ENCODE data around the gene EP400. TPM values are rescaled to one million over a fixed set of nuclear protein-coding genes. Genes with fewer than 3 reads are reported as not detected.

The EP400 gene
- total and polyA plus RNA-seq, 2 of the 4 experiments (the other 2 are of a cell fraction), result 4.3 to 11.4 TPM

- Histone ChIP-seq H2AFZ (replicated peaks; ENCODE audit: low read length, poor library complexity) (no peak overlapping the region), H2BK120ac (ENCODE audit: low read depth, low read length) (no peak overlapping the region), H3K36me3 (ENCODE audit: control insufficient read depth, insufficient read depth, low read length) (peaks cover 60% of the 10 kb centered on the region), H4K8ac (ENCODE audit: low read depth in 2 of 2, low read length in 2 of 2) (no peak overlapping the region), H3K4me2 (ENCODE audit: low read depth, low read length) (no peak overlapping the region), H3K79me1 (ENCODE audit: low read depth in 1 of 2, low read length in 2 of 2) (0 out of 4 replicates have a peak, but pooled peaks cover 0 to 3% of the 10 kb centered on the region in 2 experiments), H3K4ac (ENCODE audit: low read depth, low read length) (no peak overlapping the region), H4K20me1 (ENCODE audit: insufficient read depth, low read length) (no peaks in the 10 kb centered on the region), H3K9me3 (ENCODE audit: control insufficient read depth, insufficient read depth, low read length) (no peaks in the 10 kb centered on the region), H4K91ac (ENCODE audit: insufficient read depth, low read depth, low read length) (no peak overlapping the region), H3K9me1 (ENCODE audit: insufficient read depth, low read length) (peaks cover 3% of the 10 kb centered on the region; the same call in 1 of the 2 replicates), H3K56ac (ENCODE audit: extremely low read depth, insufficient read depth, low read length) (no peak overlapping the region), H2BK5ac (ENCODE audit: low read depth, low read length, poor library complexity, severe bottlenecking) (no peak overlapping the region), H2BK15ac (ENCODE audit: low read depth, low read length) (no peak overlapping the region), H3K9ac (ENCODE audit: low read depth, low read length) (no peak overlapping the region), H3K18ac (ENCODE audit: low read depth, low read length) (no peak overlapping the region), H3K4me3 (ENCODE audit: insufficient read depth, low read depth, low read length) (no peak overlapping the region), H2AK5ac (ENCODE audit: low read depth, low read length) (no peak overlapping the region), H4K5ac (ENCODE audit: low read depth, low read length) (no peak overlapping the region), H2BK20ac (ENCODE audit: low read depth, low read length) (no peak overlapping the region), H3K4me1 (ENCODE audit: control insufficient read depth, insufficient read depth, low read length) (peaks cover 2% of the 10 kb centered on the region; the same call in 1 of the 2 replicates), H3K14ac (replicated peaks; ENCODE audit: low read depth, low read length) (no peak overlapping the region), H3K27ac (ENCODE audit: insufficient read depth, low read length) (no peak overlapping the region), H3K27me3 (ENCODE audit: control insufficient read depth, insufficient read depth, low read length) (no peaks in the 10 kb centered on the region), H3K23ac (ENCODE audit: low read depth, low read length) (no peak overlapping the region), H2AK9ac (replicated peaks; ENCODE audit: low read depth, low read length, poor library complexity) (peak overlapping the region; percentile 19)
- intact Hi-C loops (cut with micrococcal nuclease) (no loop called here), in situ Hi-C loops (cut with MboI; ENCODE audit: low sequenced_read_pairs) (no loop called here), dilution Hi-C loops (cut with HindIII; ENCODE audit: low sequenced_read_pairs, unreplicated experiment) (no loop called here)
- TF ChIP-seq ELK1 (IDR thresholded peaks at IDR 0.05; ENCODE audit: borderline replicate concordance, low read depth, low read length), result no peak
- no peak for TF ChIP-seq FOS (IDR thresholded peaks at IDR 0.05; ENCODE audit: low read depth, low read length)
- TF ChIP-seq SMC3 (IDR thresholded peaks at IDR 0.05; ENCODE audit: low read depth, low read length), result no peak
- no peak for TF ChIP-seq RFX5 (IDR thresholded peaks at IDR 0.05; ENCODE audit: low read depth, low read length)
- no peak for TF ChIP-seq CHD1 (IDR thresholded peaks at IDR 0.05; ENCODE audit: low read depth, low read length)
- TF ChIP-seq NFE2L2 (IDR thresholded peaks at IDR 0.05; ENCODE audit: low read depth, low read length), result no peak
- TF ChIP-seq RCOR1 (IDR thresholded peaks at IDR 0.05; ENCODE audit: insufficient replicate concordance, low read length), result no peak
- TF ChIP-seq USF2 (IDR thresholded peaks at IDR 0.05; ENCODE audit: low read depth, low read length), result no peak
- no peak for TF ChIP-seq CEBPB (IDR thresholded peaks at IDR 0.05; ENCODE audit: low read depth, low read length)
- no peak for TF ChIP-seq MAFK (IDR thresholded peaks at IDR 0.05; ENCODE audit: low read depth, low read length)
- no peak for TF ChIP-seq BHLHE40 (IDR thresholded peaks at IDR 0.05; ENCODE audit: low read depth, low read length)
- no peak for TF ChIP-seq MXI1 (IDR thresholded peaks at IDR 0.05; ENCODE audit: borderline replicate concordance, low read depth, low read length)
- ATAC-seq (ENCODE audit: low read depth) (no peak), DNase-seq (no peak)
- BruUV-seq (replicated peaks), result no TSS peak
- CTCF ChIA-PET, result no interaction called here
- WGBS, 2 experiments (ENCODE audit: extremely low coverage in 2 of 2, insufficient read length in 1 of 2), result no CpG with 5 or more reads among the region's 10 CpGs
- POLR2A ChIA-PET (ENCODE audit: unreplicated experiment), result no interaction called here
Observed at GRCh38 chr12:132063491-132063890, 113.7 kb downstream of the EP400 start.
